ENCODE results near the gene STAT5B. TPM values are rescaled to one million over a fixed set of nuclear protein-coding genes. Genes with fewer than 3 reads are reported as not detected.

Gene STAT5B
- total and polyA plus RNA-seq, 2 of the 13 experiments (the other 11 are each of a cell fraction or from before 2014, with no cell fraction given) = 21.0 to 42.8 TPM

- TF ChIP-seq, protein P1, sequence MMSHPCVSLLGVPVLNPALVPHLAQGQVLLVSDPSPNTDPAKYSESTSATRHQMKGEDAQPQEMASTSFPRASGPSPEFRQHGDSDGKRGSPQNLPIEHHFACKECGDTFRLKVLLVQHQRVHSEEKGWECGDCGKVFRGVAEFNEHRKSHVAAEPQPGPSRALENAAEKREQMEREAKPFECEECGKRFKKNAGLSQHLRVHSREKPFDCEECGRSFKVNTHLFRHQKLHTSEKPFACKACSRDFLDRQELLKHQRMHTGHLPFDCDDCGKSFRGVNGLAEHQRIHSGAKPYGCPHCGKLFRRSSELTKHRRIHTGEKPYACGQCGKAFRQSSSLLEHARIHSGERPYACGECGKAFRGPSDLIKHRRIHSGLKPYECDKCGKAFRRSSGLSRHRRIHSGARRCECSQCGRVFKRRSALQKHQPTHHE (CRISPR knock-in tag; IDR thresholded peaks at IDR 0.05; ENCODE audit: borderline replicate concordance) = no peak
- TF ChIP-seq PATZ1 (CRISPR knock-in tag; IDR thresholded peaks at IDR 0.05) = peak; percentile 34; the same call in 1 of the 2 replicates
- TF ChIP-seq ZMAT5 (CRISPR knock-in tag; IDR thresholded peaks at IDR 0.05; ENCODE audit: borderline replicate concordance, low read depth) = no peak
- TF ChIP-seq KMT2B (CRISPR knock-in tag; IDR thresholded peaks at IDR 0.05) = 0 out of 2 replicates have a peak, but pooled peaks have one; percentile 42
- TF ChIP-seq NONO (IDR thresholded peaks at IDR 0.05) = no peak
- no peak for TF ChIP-seq NONO (CRISPR knock-in tag; conservative IDR thresholded peaks at IDR 0.05)
- no peak for TF ChIP-seq SP2 (CRISPR knock-in tag; IDR thresholded peaks at IDR 0.05)
- TF ChIP-seq, protein P2, sequence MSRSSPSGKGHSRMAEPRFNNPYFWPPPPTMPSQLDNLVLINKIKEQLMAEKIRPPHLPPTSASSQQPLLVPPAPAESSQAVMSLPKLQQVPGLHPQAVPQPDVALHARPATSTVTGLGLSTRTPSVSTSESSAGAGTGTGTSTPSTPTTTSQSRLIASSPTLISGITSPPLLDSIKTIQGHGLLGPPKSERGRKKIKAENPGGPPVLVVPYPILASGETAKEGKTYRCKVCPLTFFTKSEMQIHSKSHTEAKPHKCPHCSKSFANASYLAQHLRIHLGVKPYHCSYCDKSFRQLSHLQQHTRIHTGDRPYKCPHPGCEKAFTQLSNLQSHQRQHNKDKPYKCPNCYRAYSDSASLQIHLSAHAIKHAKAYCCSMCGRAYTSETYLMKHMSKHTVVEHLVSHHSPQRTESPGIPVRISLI (CRISPR knock-in tag; IDR thresholded peaks at IDR 0.05; ENCODE audit: borderline replicate concordance) = no peak
- no peak for TF ChIP-seq ZNF580 (CRISPR knock-in tag; IDR thresholded peaks at IDR 0.05; ENCODE audit: borderline replicate concordance, low read depth)
- TF ChIP-seq ZNF749 (CRISPR knock-in tag; IDR thresholded peaks at IDR 0.05; ENCODE audit: borderline replicate concordance) = no peak
- TF ChIP-seq, protein P3, sequence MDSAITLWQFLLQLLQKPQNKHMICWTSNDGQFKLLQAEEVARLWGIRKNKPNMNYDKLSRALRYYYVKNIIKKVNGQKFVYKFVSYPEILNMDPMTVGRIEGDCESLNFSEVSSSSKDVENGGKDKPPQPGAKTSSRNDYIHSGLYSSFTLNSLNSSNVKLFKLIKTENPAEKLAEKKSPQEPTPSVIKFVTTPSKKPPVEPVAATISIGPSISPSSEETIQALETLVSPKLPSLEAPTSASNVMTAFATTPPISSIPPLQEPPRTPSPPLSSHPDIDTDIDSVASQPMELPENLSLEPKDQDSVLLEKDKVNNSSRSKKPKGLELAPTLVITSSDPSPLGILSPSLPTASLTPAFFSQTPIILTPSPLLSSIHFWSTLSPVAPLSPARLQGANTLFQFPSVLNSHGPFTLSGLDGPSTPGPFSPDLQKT (CRISPR knock-in tag; IDR thresholded peaks at IDR 0.05; ENCODE audit: borderline replicate concordance) = no peak
- TF ChIP-seq KLF9 (CRISPR knock-in tag; IDR thresholded peaks at IDR 0.05; ENCODE audit: low read depth) = no peak
- TF ChIP-seq ZNF597 (CRISPR knock-in tag; IDR thresholded peaks at IDR 0.05) = no peak
- no peak; the same call in 1 of the 2 replicates for TF ChIP-seq IRX3 (CRISPR knock-in tag; IDR thresholded peaks at IDR 0.05; ENCODE audit: borderline replicate concordance, low read depth)
- TF ChIP-seq HMG20A (CRISPR knock-in tag; IDR thresholded peaks at IDR 0.05; ENCODE audit: borderline replicate concordance) = no peak
- TF ChIP-seq ZNF33A (CRISPR knock-in tag; IDR thresholded peaks at IDR 0.05; ENCODE audit: borderline replicate concordance) = no peak
- no peak for TF ChIP-seq MTF2 (CRISPR knock-in tag; IDR thresholded peaks at IDR 0.05; ENCODE audit: borderline replicate concordance)
- TF ChIP-seq ARNT (IDR thresholded peaks at IDR 0.05) = no peak
- no peak for TF ChIP-seq FUBP1 (CRISPR knock-in tag; IDR thresholded peaks at IDR 0.05; ENCODE audit: borderline replicate concordance)
These were observed 448 bp downstream of the STAT5B start (continued) for GRCh38 chr17:42275527-42276358.
